Breast epithelium (tissue), 4 donors: ENCODE data around the gene IQGAP2. TPM values are rescaled to one million over a fixed set of nuclear protein-coding genes. Genes with fewer than 3 reads are reported as not detected.

Source experiments
- DNase-seq, 2 donors: peaks; one replicate each; pipeline ENCODE4 v3.0.0-alpha.2; 2019; ENCODE audit warnings: low spot score in 2 of 2
- H3K27ac ChIP-seq, 2 donors: fragments of 200-600 bp; sonication (generic) in 1 of 2; one replicate each; pipeline ENCODE4 v1.5.1; 2016 to 2019; ENCODE audit warnings: mild to moderate bottlenecking in 1 of 2
- H3K27me3 ChIP-seq, 2 donors: fragments of 200-600 bp; sonication (generic) in 1 of 2; one replicate each; pipeline versions ENCODE4 v1.5.1 to v1.6.0; 2017 to 2019; ENCODE audit warnings: control low read depth in 1 of 2, mild to moderate bottlenecking in 1 of 2
- H3K36me3 ChIP-seq: fragments of 200-600 bp; one replicate; pipeline ENCODE4 v1.5.1; 2019
- H3K4me1 ChIP-seq, 2 donors: fragments of 200-600 bp; sonication (generic); one replicate each; pipeline ENCODE4 v1.5.1; 2016 to 2019; ENCODE audit warnings: control low read depth in 1 of 2
- H3K4me3 ChIP-seq, 3 donors: fragments of 200-600 bp; sonication (generic); 1 replicate in 2 of 3; 2 replicates in 1 of 3; pipeline ENCODE4 v1.5.1; 2016 to 2019; ENCODE audit warnings: mild to moderate bottlenecking in 3 of 3, moderate library complexity in 2 of 3
- H3K9me3 ChIP-seq, 2 donors: fragments of 200-600 bp; sonication (generic) in 1 of 2; one replicate each; pipeline ENCODE4 v1.5.1; 2016 to 2019; ENCODE audit warnings: control low read depth in 1 of 2
- CTCF ChIP-seq, 3 donors: fragments of 450-650 bp; IDR thresholded peaks; one replicate each; pipeline ENCODE4 v1.5.1; 2016 to 2017; ENCODE audit warnings: antibody characterized with exemption in 3 of 3, mild to moderate bottlenecking in 3 of 3, moderate library complexity in 3 of 3
- POLR2A ChIP-seq: fragments of 450-650 bp; IDR thresholded peaks from one replicate; pipeline ENCODE4 v1.6.1; 2016; ENCODE audit warnings: antibody characterized with exemption, mild to moderate bottlenecking, moderate library complexity
- POLR2AphosphoS5 ChIP-seq, 3 donors: sonication (generic); formaldehyde crosslinking; IDR thresholded peaks; one replicate each; pipeline ENCODE4 v1.6.1; 2017; ENCODE audit warnings: antibody characterized with exemption in 3 of 3
- intact Hi-C: fragments of 100-400 bp; cut with DNase I; formaldehyde crosslinking; loops from one replicate; pipeline ENCODE4 v1.15.1; 2023; ENCODE audit warnings: low total_unique reads
- total RNA-seq, 3 donors: library from RNA; depleted of rRNA; stranded (reverse); fragments of >200 nt; gene quantifications; one replicate each; pipeline ENCODE4 v1.1.0, GENCODE V29; 2016

IQGAP2 gene
- total RNA-seq, 3 donors from 2014 or later = 31.7 to 70.2 (median 44.6) TPM

GRCh38 chr5:76469656-76470290, 66.7 kb downstream of the IQGAP2 start:
- intact Hi-C loops = no loop called here
- H3K9me3 ChIP-seq = no peaks in the 10 kb centered on the region
- H3K27ac ChIP-seq = no peak overlapping the region
- no peak for DNase-seq
- no peak for TF ChIP-seq POLR2A
- TF ChIP-seq POLR2AphosphoS5 (IDR thresholded peaks at IDR 0.05) = no peak
- TF ChIP-seq CTCF (IDR thresholded peaks at IDR 0.05) = no peak
- H3K4me3 ChIP-seq = no peak overlapping the region
- H3K36me3 ChIP-seq = no peaks in the 10 kb centered on the region
- H3K4me1 ChIP-seq = no peaks in the 10 kb centered on the region
- no peaks in the 10 kb centered on the region for H3K27me3 ChIP-seq

- Histone ChIP-seq H3K36me3 (no peaks in the 10 kb centered on the region), H3K4me1 (no peaks in the 10 kb centered on the region), H3K4me3 (no peak overlapping the region), H3K27me3 (no peaks in the 10 kb centered on the region), H3K9me3 (no peaks in the 10 kb centered on the region), H3K27ac (no peak overlapping the region)
- DNase-seq = no peak
- intact Hi-C loops = no loop called here
- TF ChIP-seq POLR2A (no peak), POLR2AphosphoS5 (IDR thresholded peaks at IDR 0.05) (no peak), CTCF (IDR thresholded peaks at IDR 0.05) (no peak)
These were observed 67.9 kb downstream of the IQGAP2 start for GRCh38 chr5:76470976-76471375.

GRCh38 chr5:76471406-76471805, 68.3 kb downstream of the IQGAP2 start:
- intact Hi-C loops = no loop called here
- H3K36me3 ChIP-seq = no peaks in the 10 kb centered on the region
- H3K27ac ChIP-seq = no peak overlapping the region
- H3K4me3 ChIP-seq = no peak overlapping the region
- TF ChIP-seq POLR2AphosphoS5 (IDR thresholded peaks at IDR 0.05) (no peak), POLR2A (no peak), CTCF (IDR thresholded peaks at IDR 0.05) (no peak)
- no peaks in the 10 kb centered on the region for H3K9me3 ChIP-seq
- DNase-seq = no peak
- H3K27me3 ChIP-seq = no peaks in the 10 kb centered on the region
- H3K4me1 ChIP-seq = no peaks in the 10 kb centered on the region

- H3K4me3 ChIP-seq = no peak overlapping the region
- no peaks in the 10 kb centered on the region for H3K9me3 ChIP-seq
- DNase-seq = no peak
- TF ChIP-seq POLR2A = no peak
- no peak for TF ChIP-seq CTCF (IDR thresholded peaks at IDR 0.05)
- TF ChIP-seq POLR2AphosphoS5 (IDR thresholded peaks at IDR 0.05) = no peak
- H3K4me1 ChIP-seq = no peaks in the 10 kb centered on the region
- intact Hi-C loops = no loop called here
- no peaks in the 10 kb centered on the region for H3K27me3 ChIP-seq
- H3K36me3 ChIP-seq = no peaks in the 10 kb centered on the region
- no peak overlapping the region for H3K27ac ChIP-seq
These were observed 68.9 kb downstream of the IQGAP2 start for GRCh38 chr5:76471987-76472334.

- intact Hi-C loops = no loop called here
- Histone ChIP-seq H3K4me1 (no peaks in the 10 kb centered on the region), H3K4me3 (no peak overlapping the region), H3K36me3 (no peaks in the 10 kb centered on the region), H3K9me3 (no peaks in the 10 kb centered on the region), H3K27ac (no peak overlapping the region), H3K27me3 (no peaks in the 10 kb centered on the region)
- no peak for DNase-seq
- TF ChIP-seq POLR2AphosphoS5 (IDR thresholded peaks at IDR 0.05) = no peak
- no peak for TF ChIP-seq POLR2A
- TF ChIP-seq CTCF (IDR thresholded peaks at IDR 0.05) = no peak
These were observed 69.4 kb downstream of the IQGAP2 start for GRCh38 chr5:76472335-76473008.
